ENCODE data around the gene TNNT1.
A peak's percentile ranks its signal among the peaks of the same experiment; 100 is the strongest.

DNA sequence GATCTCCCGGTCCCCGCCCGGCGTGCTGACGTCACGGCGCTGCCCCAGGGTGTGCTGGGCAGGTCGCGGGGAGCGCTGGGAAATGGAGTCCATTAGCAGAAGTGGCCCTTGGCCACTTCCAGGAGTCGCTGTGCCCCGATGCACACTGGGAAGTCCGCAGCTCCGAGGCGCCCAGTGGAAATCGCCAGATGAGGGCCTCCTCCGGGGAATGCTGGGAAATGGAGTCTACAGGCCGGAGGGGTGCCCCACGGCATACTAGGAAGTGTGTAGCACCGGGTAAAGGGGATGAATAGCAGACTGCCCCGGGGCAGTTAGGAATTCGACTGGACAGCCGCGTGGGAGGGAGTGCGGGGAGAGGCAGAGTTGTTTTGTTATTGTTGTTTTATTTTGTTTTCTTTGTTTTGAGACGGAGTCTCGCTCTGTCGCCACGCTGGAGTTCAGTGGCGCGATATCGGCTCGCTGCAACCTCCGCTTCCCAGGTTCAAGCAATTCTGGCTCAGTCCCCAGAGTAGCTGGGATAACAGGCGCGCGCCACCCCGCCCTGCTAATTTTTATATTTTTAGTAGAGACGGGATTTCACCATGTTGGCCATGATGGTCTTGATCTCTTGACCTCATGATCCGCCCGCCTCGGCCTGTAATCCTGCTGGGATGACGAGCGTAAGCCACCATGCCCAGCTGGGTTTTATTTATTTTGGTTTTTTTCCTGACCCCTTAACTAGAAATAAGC, 31.2 kb downstream of the TNNT1 start:
- TF ChIP-seq, protein P1, sequence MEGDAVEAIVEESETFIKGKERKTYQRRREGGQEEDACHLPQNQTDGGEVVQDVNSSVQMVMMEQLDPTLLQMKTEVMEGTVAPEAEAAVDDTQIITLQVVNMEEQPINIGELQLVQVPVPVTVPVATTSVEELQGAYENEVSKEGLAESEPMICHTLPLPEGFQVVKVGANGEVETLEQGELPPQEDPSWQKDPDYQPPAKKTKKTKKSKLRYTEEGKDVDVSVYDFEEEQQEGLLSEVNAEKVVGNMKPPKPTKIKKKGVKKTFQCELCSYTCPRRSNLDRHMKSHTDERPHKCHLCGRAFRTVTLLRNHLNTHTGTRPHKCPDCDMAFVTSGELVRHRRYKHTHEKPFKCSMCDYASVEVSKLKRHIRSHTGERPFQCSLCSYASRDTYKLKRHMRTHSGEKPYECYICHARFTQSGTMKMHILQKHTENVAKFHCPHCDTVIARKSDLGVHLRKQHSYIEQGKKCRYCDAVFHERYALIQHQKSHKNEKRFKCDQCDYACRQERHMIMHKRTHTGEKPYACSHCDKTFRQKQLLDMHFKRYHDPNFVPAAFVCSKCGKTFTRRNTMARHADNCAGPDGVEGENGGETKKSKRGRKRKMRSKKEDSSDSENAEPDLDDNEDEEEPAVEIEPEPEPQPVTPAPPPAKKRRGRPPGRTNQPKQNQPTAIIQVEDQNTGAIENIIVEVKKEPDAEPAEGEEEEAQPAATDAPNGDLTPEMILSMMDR (IDR thresholded peaks at IDR 0.05): peak in 2 of 4 experiments; percentile 6 to 25
- TF ChIP-seq EP300 (IDR thresholded peaks at IDR 0.05): no peak
- TF ChIP-seq POLR2A (IDR thresholded peaks at IDR 0.05): peak in 1 of 2 donors; percentile 12
- peak; percentile 79 for TF ChIP-seq POLR2AphosphoS5 (IDR thresholded peaks at IDR 0.05)
